K562 (cell line): ENCODE results near the gene PUS7L. TPM values are rescaled to one million over a fixed set of nuclear protein-coding genes. Genes with fewer than 3 reads are reported as not detected.

Experiments used
- ATAC-seq: fragments of 200-7000 bp; cut with Tn5 transposase; 3 replicates; pipeline ENCODE4 v1.9.1; 2020; ENCODE audit warnings: moderate library complexity
- BruUV-seq: library from RNA; stranded (reverse); fragments of 400-500 nt; replicated peaks from 2 replicates; lab custom pipeline; 2021; lab: Mats Ljungman, UMichigan
- CTCF ChIA-PET: fragments of 300-600 bp; formaldehyde crosslinking; extraction: SDS; loops from one replicate; lab custom pipeline; 2021; ENCODE audit warnings: low intra/inter-chr PET ratio; lab: Yijun Ruan, JAX
- POLR2A ChIA-PET: fragments of 300-600, 350-650 bp; sonication (Branson Sonifier 250); formaldehyde crosslinking; extraction: SDS; loops from one replicate; lab custom pipeline; 2021; ENCODE audit warnings: antibody characterized with exemption, inconsistent platforms; lab: Yijun Ruan, JAX
- DNase-seq, 4 experiments: peaks; one replicate each; pipeline versions ENCODE4 v3.0.0 to v3.0.0-alpha.2; 2011 to 2018; ENCODE audit warnings: low spot score in 3 of 4, mixed read lengths in 3 of 4; ENCODE audit errors: extremely low read depth in 1 of 4
- FAIRE-seq: peaks from 2 replicates; lab custom pipeline; 2011; peaks lifted over from hg19 to GRCh38; lab: Jason Lieb, UNC
- H2AFZ ChIP-seq: 2 replicates; pipeline ENCODE4 v1.6.0; 2011; ENCODE audit warnings: low read depth, low read length, control low read depth, inconsistent platforms
- H3K27ac ChIP-seq: fragments of 200-600 bp; 3 replicates; pipeline ENCODE4 v1.8.0; 2011; ENCODE audit warnings: low read depth, mild to moderate bottlenecking, control low read depth, inconsistent platforms, low read length, moderate library complexity, mixed read lengths; ENCODE audit errors: extremely low read depth
- H3K27me3 ChIP-seq, 2 experiments: fragments of 300-600 bp in 1 of 2; 2 replicates in 1 of 2; 3 replicates in 1 of 2; pipeline versions ENCODE4 v1.6.0 to v1.8.0; 2011; ENCODE audit warnings: inconsistent platforms in 2 of 2, low read length in 2 of 2, mild to moderate bottlenecking in 1 of 2, mixed read lengths in 1 of 2, moderate library complexity in 1 of 2; ENCODE audit not compliant: control insufficient read depth in 2 of 2, insufficient read depth in 2 of 2
- H3K36me3 ChIP-seq: fragments of 300-600 bp; 3 replicates; pipeline ENCODE4 v1.8.0; 2011; ENCODE audit warnings: mild to moderate bottlenecking, low read length, inconsistent platforms; ENCODE audit not compliant: control insufficient read depth, insufficient read depth
- H3K4me1 ChIP-seq, 2 experiments: fragments of 200-600 bp in 1 of 2; replicated peaks in 1 of 2; 2 replicates in 1 of 2; 3 replicates in 1 of 2; pipeline versions ENCODE4 v1.5.1 to v1.8.0; 2011; ENCODE audit warnings: inconsistent platforms in 2 of 2, low read length in 2 of 2, mild to moderate bottlenecking in 1 of 2, mixed read lengths in 1 of 2, moderate library complexity in 1 of 2; ENCODE audit not compliant: control insufficient read depth in 2 of 2, insufficient read depth in 2 of 2
- H3K4me2 ChIP-seq: 2 replicates; pipeline ENCODE4 v1.6.1; 2011; ENCODE audit warnings: low read length, control low read depth, inconsistent platforms, mixed read lengths; ENCODE audit not compliant: insufficient read depth
- H3K4me3 ChIP-seq: fragments of 200-600 bp; sonication (generic), shearing (Covaris generic); 2 replicates; pipeline ENCODE4 v1.5.1; 2016; ENCODE audit warnings: control low read depth, inconsistent platforms
- H3K79me2 ChIP-seq: fragments of 200-600 bp; 3 replicates; pipeline ENCODE4 v1.8.0; 2011; ENCODE audit warnings: low read length, inconsistent platforms; ENCODE audit not compliant: control insufficient read depth, insufficient read depth
- H3K9ac ChIP-seq, 2 experiments: 2 replicates each; pipeline versions ENCODE4 v1.6.0 to v1.6.1; 2011; ENCODE audit warnings: low read depth in 2 of 2, low read length in 2 of 2, control low read depth in 1 of 2, inconsistent platforms in 1 of 2, mild to moderate bottlenecking in 1 of 2, mixed read lengths in 1 of 2; ENCODE audit not compliant: insufficient read depth in 1 of 2
- H3K9me1 ChIP-seq: one replicate; pipeline ENCODE4 v1.6.0; 2011; ENCODE audit warnings: inconsistent platforms, mild to moderate bottlenecking, low read length, moderate library complexity; ENCODE audit not compliant: control insufficient read depth, insufficient read depth
- H3K9me3 ChIP-seq: replicated peaks from 2 replicates; pipeline ENCODE4 v1.5.1; 2011; ENCODE audit warnings: low read depth, low read length, inconsistent platforms; ENCODE audit not compliant: control insufficient read depth, insufficient read depth
- H4K20me1 ChIP-seq: replicated peaks from 2 replicates; pipeline ENCODE4 v1.6.1; 2011; ENCODE audit warnings: low read length, inconsistent platforms, mixed read lengths; ENCODE audit not compliant: control insufficient read depth, insufficient read depth
- BCL6 ChIP-seq: fragments of 250-450 bp; sonication (Bioruptor Pico); IDR thresholded peaks from 2 replicates; pipeline ENCODE4 v1.4.0; 2020
- CBFA2T3 ChIP-seq: fragments of 450-650 bp; IDR thresholded peaks from 2 replicates; pipeline ENCODE4 v1.6.1; 2017
- CREB1 ChIP-seq, 2 experiments: sonication (generic) in 1 of 2; formaldehyde crosslinking in 1 of 2; IDR thresholded peaks; 2 replicates each; pipeline versions ENCODE4 v1.6.1 to v1.8.0; 2012 to 2022; ENCODE audit warnings: inconsistent platforms in 1 of 2, mild to moderate bottlenecking in 1 of 2, missing genetic modification reagents in 1 of 2, moderate library complexity in 1 of 2
- EHMT2 ChIP-seq: fragments of 450-650 bp; IDR thresholded peaks from 2 replicates; pipeline ENCODE4 v1.6.1; 2018; ENCODE audit warnings: antibody characterized with exemption
- FOSL1 ChIP-seq: fragments of 200-800 bp; sonication (Bioruptor generic); conservative IDR thresholded peaks from 2 replicates; pipeline ENCODE4 v1.6.1; 2016; ENCODE audit warnings: missing genetic modification characterization, missing compliant biosample characterization
- GABPA ChIP-seq: fragments of 200-800 bp; sonication (Bioruptor generic); conservative IDR thresholded peaks from 2 replicates; pipeline ENCODE4 v1.6.1; 2016; ENCODE audit warnings: low read depth, missing genetic modification characterization, missing compliant biosample characterization
- MBD1 ChIP-seq: fragments of 250-450 bp; sonication (Bioruptor Pico); IDR thresholded peaks from 2 replicates; pipeline ENCODE4 v1.8.0; 2022; ENCODE audit warnings: inconsistent platforms
- NBN ChIP-seq: fragments of 450-650 bp; IDR thresholded peaks from 2 replicates; pipeline ENCODE4 v1.6.1; 2016; ENCODE audit warnings: low read depth, mild to moderate bottlenecking
- NCOA1 ChIP-seq: fragments of 450-650 bp; IDR thresholded peaks from 2 replicates; pipeline ENCODE4 v1.6.1; 2016; ENCODE audit warnings: low read depth
- NFE2 ChIP-seq: IDR thresholded peaks from 2 replicates; pipeline ENCODE4 v1.6.1; 2014; ENCODE audit warnings: antibody characterized with exemption, low read depth
- NFIC ChIP-seq: fragments of 450-650 bp; IDR thresholded peaks from 2 replicates; pipeline ENCODE4 v1.6.1; 2017; ENCODE audit warnings: mild to moderate bottlenecking, inconsistent platforms
- NFIX ChIP-seq: fragments of 250-450 bp; sonication (Bioruptor Pico); IDR thresholded peaks from 2 replicates; pipeline ENCODE4 v1.4.0; 2020; ENCODE audit warnings: low read depth, mild to moderate bottlenecking, moderate library complexity
- NR2C1 ChIP-seq, 2 experiments: fragments of 450-650 bp; IDR thresholded peaks; 2 replicates each; pipeline ENCODE4 v1.6.1; 2017; ENCODE audit warnings: mild to moderate bottlenecking in 2 of 2, antibody characterized with exemption in 1 of 2, inconsistent platforms in 1 of 2, missing compliant biosample characterization in 1 of 2, missing genetic modification characterization in 1 of 2
- POLR3G ChIP-seq: IDR thresholded peaks from 2 replicates; pipeline ENCODE4 v1.6.1; 2011; ENCODE audit not compliant: insufficient read length, insufficient replicate concordance; ENCODE audit errors: extremely low read depth
- TRIM24 ChIP-seq, 2 experiments: fragments of 450-650 bp; IDR thresholded peaks; 2 replicates each; pipeline ENCODE4 v1.6.1; 2016
- ZNF316 ChIP-seq: fragments of 450-650 bp; IDR thresholded peaks from 2 replicates; pipeline ENCODE4 v1.6.1; 2016
- WGBS: fragments of 100-300 bp; shearing (Covaris generic); methylation state at CpG from one replicate; pipeline ENCODE4 v1.1.6; 2016; ENCODE audit warnings: low coverage, mixed read lengths; ENCODE audit not compliant: insufficient coverage; ENCODE audit errors: missing lambda C conversion rate; 5-methylcytosine and 5-hydroxymethylcytosine counted together
- in situ Hi-C: fragments of 300-500 bp; cut with MboI; formaldehyde crosslinking; loops from 4 replicates; pipeline ENCODE4 v1.15.0; 2018; ENCODE audit warnings: inconsistent platforms, mixed read lengths
- intact Hi-C: fragments of 100-400 bp; cut with micrococcal nuclease; formaldehyde crosslinking; loops from 2 replicates; pipeline ENCODE4 v1.14.2; 2022
- polyA plus RNA-seq, 8 experiments: library from polyadenylated mRNA; depleted of rRNA in 4 of 8; stranded (reverse) in 5 of 8; unstranded in 3 of 8; fragments of >200 nt; fragmentation: Nextera tagmentation in 2 of 8; fragmentation: Illumina TruSeq in 1 of 8; extraction: Ambion mirVana in 2 of 8; extraction: Trizol in 1 of 8; gene quantifications; 2 replicates each; pipeline versions ENCODE4 v1.2.1 to v1.2.3, GENCODE V29; 2011 to 2014; ENCODE audit warnings: inconsistent platforms in 1 of 8, missing spikeins in 1 of 8
- total RNA-seq, 7 experiments: library from RNA; depleted of rRNA in 6 of 7; stranded (reverse); fragments of >200 nt in 6 of 7; fragmentation: Illumina TruSeq in 2 of 7; extraction: Trizol in 2 of 7; gene quantifications; 2 replicates each; pipeline versions ENCODE4 v1.2.1 to v1.2.3, GENCODE V29; 2011 to 2021; ENCODE audit warnings: low replicate concordance in 1 of 7

Gene PUS7L
- total and polyA plus RNA-seq, 9 of the 15 experiments (the other 6 are each of a cell fraction or from before 2014, with no cell fraction given) = 10.8 to 53.3 (median 25.2) TPM

GRCh38 chr12:43694879-43695278, 63.7 kb downstream of the PUS7L start:
- whole genome bisulfite sequencing = 0% methylated on average over 1 of the region's 1 CpG
- H3K9me1 ChIP-seq = no peaks in the 10 kb centered on the region
- no peak for TF ChIP-seq NR2C1 (IDR thresholded peaks at IDR 0.05)
- no peak for TF ChIP-seq NR2C1 (tag; IDR thresholded peaks at IDR 0.05)
- peak; percentile 25; the same call in 1 of the 2 replicates for TF ChIP-seq NFIX (CRISPR knock-in tag)
- no peak for TF ChIP-seq BCL6 (CRISPR knock-in tag)
- TF ChIP-seq NBN = no peak
- peak; percentile 24; the same call in 1 of the 2 replicates for TF ChIP-seq CBFA2T3
- TF ChIP-seq NFIC = peak; percentile 90
- ChIA-PET POLR2A (interaction anchor here (1.0 kb wide), 1 partner anchor 15 kb away, joined by 3 read pairs; no protein-coding TSS in a partner anchor), CTCF (no interaction called here)
- FAIRE-seq = no peak
- intact Hi-C loops = no loop called here
- no peak overlapping the region for H3K27ac ChIP-seq
- H3K27me3 ChIP-seq = no peaks in the 10 kb centered on the region
- no peak overlapping the region for H2AFZ ChIP-seq
- BruUV-seq = no TSS peak
- peak; percentile 53; the same call in 2 of the 3 replicates for ATAC-seq
- no peaks in the 10 kb centered on the region for H3K79me2 ChIP-seq
- no peaks in the 10 kb centered on the region for H4K20me1 ChIP-seq
- H3K4me2 ChIP-seq = no peak overlapping the region
- no peaks in the 10 kb centered on the region; a peak in 2 of 5 replicates for H3K4me1 ChIP-seq
- no peak overlapping the region for H3K9ac ChIP-seq
- DNase-seq = peak in 2 of 4 experiments; percentile 19 to 53
- H3K4me3 ChIP-seq = no peak overlapping the region
- in situ Hi-C loops = no loop called here
- no peaks in the 10 kb centered on the region for H3K9me3 ChIP-seq
- no peaks in the 10 kb centered on the region for H3K36me3 ChIP-seq

GRCh38 chr12:43692064-43692463, 66.5 kb downstream of the PUS7L start:
- 0% methylated on average over 1 of the region's 1 CpG for WGBS
- Histone ChIP-seq H3K27ac (peak overlapping the region; percentile 16; the same call in 1 of the 3 replicates), H3K79me2 (no peaks in the 10 kb centered on the region), H3K9me1 (no peaks in the 10 kb centered on the region), H3K9me3 (no peaks in the 10 kb centered on the region), H3K4me1 (no peaks in the 10 kb centered on the region; a peak in 2 of 5 replicates), H3K36me3 (no peaks in the 10 kb centered on the region), H4K20me1 (no peaks in the 10 kb centered on the region), H3K9ac (no peak overlapping the region), H3K4me3 (no peak overlapping the region), H3K4me2 (no peak overlapping the region), H2AFZ (no peak overlapping the region), H3K27me3 (no peaks in the 10 kb centered on the region)
- CTCF ChIA-PET = no interaction called here
- in situ Hi-C loops = no loop called here
- POLR2A ChIA-PET = no interaction called here
- peak in 2 of 4 experiments; percentile 25 to 26 for DNase-seq
- intact Hi-C loops = no loop called here
- FAIRE-seq = no peak
- ATAC-seq = no peak
- BruUV-seq = no TSS peak
- TF ChIP-seq EHMT2 (peak; percentile 35; the same call in 1 of the 2 replicates), NCOA1 (0 out of 2 replicates have a peak, but pooled peaks have one; percentile 21), FOSL1 (tag) (peak; percentile 79), CREB1 (IDR thresholded peaks at IDR 0.05) (peak; percentile 22; the same call in 1 of the 2 replicates), CREB1 (CRISPR knock-in tag; IDR thresholded peaks at IDR 0.05) (no peak), MBD1 (CRISPR knock-in tag) (no peak), GABPA (tag) (peak; percentile 32; the same call in 1 of the 2 replicates), POLR3G (no peak), ZNF316 (peak; percentile 40), TRIM24 (IDR thresholded peaks at IDR 0.05) (0 out of 4 replicates have a peak, but pooled peaks of 1 of the 2 experiments have one; percentile 10), NFE2 (peak; percentile 58)
